ENCODE measurements around the gene RPUSD3. TPM values are rescaled to one million over a fixed set of nuclear protein-coding genes. Genes with fewer than 3 reads are reported as not detected.

The RPUSD3 gene
- total and polyA plus RNA-seq, 2 donors (not counting 3 experiments of a cell fraction or from before 2014, with no cell fraction given) = 38.9 to 56.6 TPM

GRCh38 chr3:9833078-9833477 is 10.7 kb downstream of the RPUSD3 start:
- ChIA-PET POLR2A (no interaction called here), CTCF (no interaction called here)
- H3K9ac ChIP-seq (replicated peaks; ENCODE audit: extremely low read depth, insufficient read depth, low read length) = no peak overlapping the region
- H3K9me3 ChIP-seq (replicated peaks; ENCODE audit: control insufficient read depth, insufficient read depth, low read length) = no peaks in the 10 kb centered on the region
- no peak overlapping the region for H2AFZ ChIP-seq (ENCODE audit: low read depth, low read length)
- no peaks in the 10 kb centered on the region for H3K9me1 ChIP-seq (replicated peaks; ENCODE audit: control insufficient read depth, extremely low read depth, insufficient read depth, low read length)
- no peaks in the 10 kb centered on the region for H3K27me3 ChIP-seq (ENCODE audit: control insufficient read depth in 2 of 2, insufficient read depth in 2 of 2, low read length in 2 of 2)
- H4K20me1 ChIP-seq (replicated peaks; ENCODE audit: control insufficient read depth, extremely low read depth, insufficient read depth, low read length) = no peaks in the 10 kb centered on the region
- FAIRE-seq = no peak
- DNase-seq (ENCODE audit: low read depth, low spot score) = no peak
- H3K79me2 ChIP-seq (ENCODE audit: control insufficient read depth, insufficient read depth, low read length) = no peaks in the 10 kb centered on the region
- TF ChIP-seq FOS (IDR thresholded peaks at IDR 0.05; ENCODE audit: borderline replicate concordance, insufficient read depth, low read length) = no peak
- no peak for TF ChIP-seq JUN (IDR thresholded peaks at IDR 0.05; ENCODE audit: borderline replicate concordance, insufficient read depth, insufficient read length, low read depth)
- TF ChIP-seq POLR2AphosphoS5 (IDR thresholded peaks at IDR 0.05; ENCODE audit: insufficient read depth, low read depth, low read length) = no peak
- no peak for TF ChIP-seq GATA2 (IDR thresholded peaks at IDR 0.05; ENCODE audit: insufficient read depth, insufficient read length, low read depth, low read length)
- TF ChIP-seq POLR2A (IDR thresholded peaks at IDR 0.05; ENCODE audit: low read depth, low read length) = no peak
- TF ChIP-seq MYC (IDR thresholded peaks at IDR 0.05; ENCODE audit: low read depth, low read length) = no peak
- TF ChIP-seq EZH2 (IDR thresholded peaks at IDR 0.05; ENCODE audit: borderline replicate concordance, low read depth, low read length, severe bottlenecking) = no peak
- no peak for TF ChIP-seq MAX (IDR thresholded peaks at IDR 0.05; ENCODE audit: insufficient read depth, insufficient read length)
- TF ChIP-seq CTCF (IDR thresholded peaks at IDR 0.05; ENCODE audit: extremely low read depth in 1 of 2, insufficient read depth in 1 of 2, low read depth in 1 of 2, low read length in 2 of 2) = no peak
- H3K36me3 ChIP-seq (ENCODE audit: control insufficient read depth in 2 of 2, extremely low read depth in 1 of 2, insufficient read depth in 2 of 2, low read length in 2 of 2) = peaks cover 0 to 15% of the 10 kb centered on the region in 2 experiments
- no peak overlapping the region for H3K4me3 ChIP-seq (replicated peaks in 1 of 3; ENCODE audit: insufficient read depth in 1 of 3, low read depth in 1 of 3, low read length in 3 of 3)
- H3K4me1 ChIP-seq (ENCODE audit: control insufficient read depth, extremely low read depth, insufficient read depth, low read length) = peaks cover 6% of the 10 kb centered on the region
- BruUV-seq (replicated peaks) = no TSS peak
- dilution Hi-C loops (cut with MboI; ENCODE audit: extremely low pct_ligation_motif_present, low sequenced_read_pairs) (no loop called here), intact Hi-C loops (cut with micrococcal nuclease) (no loop called here)
- H3K4me2 ChIP-seq (ENCODE audit: insufficient read depth, low read length) = no peak overlapping the region
- no peak overlapping the region for H3K27ac ChIP-seq (ENCODE audit: insufficient read depth, low read depth, low read length)

Data from endothelial cell of umbilical vein (primary cell).